OCI-LY1 (cell line): ENCODE measurements around the gene TRIM9.

ENCODE experiments used
- H2AFZ ChIP-seq: fragments of 200-600 bp; sonication (generic), shearing (Covaris generic); 2 replicates; pipeline ENCODE4 v1.6.0; 2014; ENCODE audit warnings: antibody characterized with exemption, mild to moderate bottlenecking, low read length
- H3F3A ChIP-seq: fragments of 200-600 bp; sonication (generic), shearing (Covaris generic); 2 replicates; pipeline ENCODE4 v1.6.0; 2014; ENCODE audit warnings: mild to moderate bottlenecking, antibody characterized with exemption, low read length, moderate library complexity; ENCODE audit not compliant: insufficient read depth
- H3K27ac ChIP-seq: fragments of 200-600 bp; sonication (generic); 2 replicates; pipeline ENCODE4 v1.5.1; 2014; ENCODE audit warnings: low read length, mixed run types, mild to moderate bottlenecking, low read depth; ENCODE audit not compliant: poor library complexity, severe bottlenecking
- H3K27me3 ChIP-seq: fragments of 200-600 bp; sonication (generic); 2 replicates; pipeline ENCODE4 v1.6.0; 2014; ENCODE audit warnings: antibody characterized with exemption, mild to moderate bottlenecking, low read length, moderate library complexity; ENCODE audit not compliant: insufficient read depth
- H3K36me3 ChIP-seq: fragments of 200-600 bp; sonication (generic); 2 replicates; pipeline ENCODE4 v1.6.1; 2014; ENCODE audit warnings: mild to moderate bottlenecking, antibody characterized with exemption, low read length, moderate library complexity, mixed read lengths; ENCODE audit not compliant: insufficient read depth
- H3K4me1 ChIP-seq: fragments of 200-600 bp; sonication (generic); 2 replicates; pipeline ENCODE4 v1.5.1; 2014; ENCODE audit warnings: mild to moderate bottlenecking, low read length, moderate library complexity; ENCODE audit not compliant: insufficient read depth, severe bottlenecking
- H3K4me2 ChIP-seq: fragments of 200-600 bp; sonication (generic), shearing (Covaris generic); 2 replicates; pipeline ENCODE4 v1.6.1; 2014; ENCODE audit warnings: low read length
- H3K4me3 ChIP-seq: fragments of 200-600 bp; sonication (generic); 2 replicates; pipeline ENCODE4 v1.5.1; 2014; ENCODE audit warnings: low read length, low read depth, mild to moderate bottlenecking, mixed read lengths; ENCODE audit not compliant: poor library complexity, severe bottlenecking
- H3K79me2 ChIP-seq: fragments of 200-600 bp; shearing (Covaris generic); 2 replicates; pipeline ENCODE4 v1.6.1; 2016; ENCODE audit warnings: mixed run types, low read length, mixed read lengths; ENCODE audit not compliant: insufficient read depth
- H3K9ac ChIP-seq: fragments of 200-600 bp; sonication (generic), shearing (Covaris generic); 2 replicates; pipeline ENCODE4 v1.6.1; 2014; ENCODE audit warnings: mild to moderate bottlenecking, low read length, mixed read lengths
- H3K9me2 ChIP-seq: fragments of 200-600 bp; sonication (generic), shearing (Covaris generic); 2 replicates; pipeline ENCODE4 v1.6.1; 2014; ENCODE audit warnings: low read depth, mild to moderate bottlenecking, low read length, mixed read lengths
- H3K9me3 ChIP-seq: fragments of 200-600 bp; shearing (Covaris generic); 2 replicates; pipeline ENCODE4 v1.6.1; 2014; ENCODE audit warnings: low read length, mixed read lengths
- H4K20me1 ChIP-seq: fragments of 200-600 bp; sonication (generic), shearing (Covaris generic); 2 replicates; pipeline ENCODE4 v1.6.0; 2016; ENCODE audit warnings: mild to moderate bottlenecking, low read length; ENCODE audit not compliant: insufficient read depth
- EZH2 ChIP-seq: fragments of 200-600 bp; sonication (generic), shearing (Covaris generic); IDR thresholded peaks from 2 replicates; pipeline ENCODE4 v1.8.0; 2017; ENCODE audit warnings: borderline replicate concordance, mixed run types, mild to moderate bottlenecking, antibody characterized with exemption, low read length, moderate library complexity, mixed read lengths
- TF ChIP-seq, protein P1 (sequence below): fragments of 200-600 bp; sonication (generic), shearing (Covaris generic); IDR thresholded peaks from 2 replicates; pipeline ENCODE4 v1.5.1; 2017; ENCODE audit warnings: mild to moderate bottlenecking, antibody characterized with exemption, low read length, moderate library complexity, mixed read lengths

TRIM9 gene

DNA sequence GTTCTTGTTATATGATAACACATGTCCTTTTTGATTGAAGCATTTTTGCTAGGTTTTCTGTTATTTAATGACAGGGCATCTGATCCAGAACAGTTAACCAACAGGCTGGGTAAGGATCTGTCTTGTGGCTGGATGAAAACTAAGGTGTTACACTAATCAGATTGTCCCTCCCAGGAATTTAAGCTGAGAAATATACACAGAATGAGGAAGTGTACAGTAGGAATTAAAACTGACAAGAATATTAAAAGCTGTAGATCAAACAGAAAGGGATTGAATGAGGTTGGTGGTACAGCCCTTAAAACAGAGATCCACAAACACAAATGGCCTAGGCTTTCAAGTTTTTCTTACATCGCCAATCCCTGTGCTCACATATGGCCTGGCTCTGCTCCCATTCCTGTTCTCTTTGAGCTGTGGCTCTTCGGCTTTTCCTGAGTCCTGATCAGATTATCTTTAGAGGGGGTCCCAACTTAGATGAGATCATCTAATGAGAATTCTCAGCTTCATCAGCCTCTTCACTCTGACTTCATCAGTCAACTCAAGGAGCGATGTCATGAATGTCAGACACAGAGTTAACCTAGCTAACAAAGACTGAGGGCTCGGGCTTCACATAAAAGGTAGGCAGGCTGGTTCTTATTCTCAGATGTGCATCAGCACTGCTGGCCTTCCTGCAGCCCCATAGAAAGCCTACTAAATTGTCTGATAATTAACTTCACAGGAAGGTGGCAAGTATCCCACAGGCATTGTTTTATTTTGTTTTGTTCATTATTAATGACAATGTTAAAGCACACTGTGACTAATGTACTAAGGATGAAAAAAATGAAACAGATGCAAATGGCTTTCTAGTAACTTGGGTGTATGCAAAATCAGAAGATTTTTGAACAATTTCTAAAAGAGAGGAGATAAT, 162.1 kb downstream of the TRIM9 start:
- H3K27ac ChIP-seq: no peak overlapping the region
- no peaks in the 10 kb centered on the region for H3K9me3 ChIP-seq
- no peak overlapping the region for H3K4me2 ChIP-seq
- no peak overlapping the region for H3K9ac ChIP-seq
- 0 out of 2 replicates have a peak, but pooled peaks cover 7% of the 10 kb centered on the region for H3K36me3 ChIP-seq
- no peak overlapping the region for H3K4me3 ChIP-seq
- H4K20me1 ChIP-seq: no peaks in the 10 kb centered on the region
- no peaks in the 10 kb centered on the region for H3K9me2 ChIP-seq
- H3K27me3 ChIP-seq: no peaks in the 10 kb centered on the region
- TF ChIP-seq, protein P1, sequence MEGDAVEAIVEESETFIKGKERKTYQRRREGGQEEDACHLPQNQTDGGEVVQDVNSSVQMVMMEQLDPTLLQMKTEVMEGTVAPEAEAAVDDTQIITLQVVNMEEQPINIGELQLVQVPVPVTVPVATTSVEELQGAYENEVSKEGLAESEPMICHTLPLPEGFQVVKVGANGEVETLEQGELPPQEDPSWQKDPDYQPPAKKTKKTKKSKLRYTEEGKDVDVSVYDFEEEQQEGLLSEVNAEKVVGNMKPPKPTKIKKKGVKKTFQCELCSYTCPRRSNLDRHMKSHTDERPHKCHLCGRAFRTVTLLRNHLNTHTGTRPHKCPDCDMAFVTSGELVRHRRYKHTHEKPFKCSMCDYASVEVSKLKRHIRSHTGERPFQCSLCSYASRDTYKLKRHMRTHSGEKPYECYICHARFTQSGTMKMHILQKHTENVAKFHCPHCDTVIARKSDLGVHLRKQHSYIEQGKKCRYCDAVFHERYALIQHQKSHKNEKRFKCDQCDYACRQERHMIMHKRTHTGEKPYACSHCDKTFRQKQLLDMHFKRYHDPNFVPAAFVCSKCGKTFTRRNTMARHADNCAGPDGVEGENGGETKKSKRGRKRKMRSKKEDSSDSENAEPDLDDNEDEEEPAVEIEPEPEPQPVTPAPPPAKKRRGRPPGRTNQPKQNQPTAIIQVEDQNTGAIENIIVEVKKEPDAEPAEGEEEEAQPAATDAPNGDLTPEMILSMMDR: no peak
- TF ChIP-seq EZH2: no peak
- 0 out of 2 replicates have a peak, but pooled peaks cover 4% of the 10 kb centered on the region for H3F3A ChIP-seq
- no peak overlapping the region for H2AFZ ChIP-seq
- H3K4me1 ChIP-seq: peaks cover 32% of the 10 kb centered on the region
- no peaks in the 10 kb centered on the region for H3K79me2 ChIP-seq

GRCh38 chr14:50932156-50932555, 162.7 kb downstream of the TRIM9 start:
- Histone ChIP-seq H2AFZ (no peak overlapping the region), H3K27ac (no peak overlapping the region), H4K20me1 (no peaks in the 10 kb centered on the region), H3F3A (0 out of 2 replicates have a peak, but pooled peaks cover 4% of the 10 kb centered on the region), H3K9ac (no peak overlapping the region), H3K4me2 (no peak overlapping the region), H3K79me2 (no peaks in the 10 kb centered on the region), H3K4me3 (no peak overlapping the region), H3K36me3 (0 out of 2 replicates have a peak, but pooled peaks cover 11% of the 10 kb centered on the region), H3K9me3 (no peaks in the 10 kb centered on the region), H3K4me1 (peaks cover 27% of the 10 kb centered on the region), H3K27me3 (no peaks in the 10 kb centered on the region), H3K9me2 (no peaks in the 10 kb centered on the region)
- no peak for TF ChIP-seq EZH2
- TF ChIP-seq, protein P1: no peak

GRCh38 chr14:50931559-50931958, 163.3 kb downstream of the TRIM9 start:
- 0 out of 2 replicates have a peak, but pooled peaks cover 4% of the 10 kb centered on the region for H3F3A ChIP-seq
- no peak overlapping the region for H3K4me3 ChIP-seq
- H3K79me2 ChIP-seq: no peaks in the 10 kb centered on the region
- H3K4me1 ChIP-seq: peaks cover 21% of the 10 kb centered on the region
- H4K20me1 ChIP-seq: no peaks in the 10 kb centered on the region
- no peaks in the 10 kb centered on the region for H3K27me3 ChIP-seq
- TF ChIP-seq, protein P1: no peak
- no peak for TF ChIP-seq EZH2
- no peak overlapping the region for H3K4me2 ChIP-seq
- H3K9ac ChIP-seq: no peak overlapping the region
- no peak overlapping the region for H2AFZ ChIP-seq
- no peaks in the 10 kb centered on the region for H3K9me3 ChIP-seq
- no peak overlapping the region for H3K27ac ChIP-seq
- no peaks in the 10 kb centered on the region for H3K9me2 ChIP-seq
- H3K36me3 ChIP-seq: 0 out of 2 replicates have a peak, but pooled peaks cover 11% of the 10 kb centered on the region
